Heart left ventricle (tissue), 16 donors: ENCODE data around the gene ZNF497. TPM values are rescaled to one million over a fixed set of nuclear protein-coding genes. Genes with fewer than 3 reads are reported as not detected.

Source experiments
- ATAC-seq, 4 donors: fragments of 200-7000 bp; cut with Tn5 transposase; one replicate each; pipeline ENCODE4 v1.9.1; 2020 to 2022; ENCODE audit warnings: moderate library complexity in 4 of 4, mild to moderate bottlenecking in 3 of 4, moderate number of reproducible peaks in 1 of 4
- DNase-seq, 5 donors: peaks; one replicate each; pipeline ENCODE4 v3.0.0-alpha.2; 2020
- H3K27ac ChIP-seq, 12 donors: fragments of 200-600 bp; sonication (generic) in 4 of 12; one replicate each; pipeline versions ENCODE4 v1.5.0 to v1.8.0; 2016 to 2022; ENCODE audit warnings: mild to moderate bottlenecking in 2 of 12
- H3K27me3 ChIP-seq, 9 donors: fragments of 200-600 bp; sonication (generic) in 2 of 9; one replicate each; pipeline versions ENCODE4 v1.5.1 to v1.8.0; 2016 to 2022; ENCODE audit warnings: mild to moderate bottlenecking in 3 of 9
- H3K36me3 ChIP-seq, 9 donors: fragments of 200-600 bp; sonication (generic) in 2 of 9; one replicate each; pipeline versions ENCODE4 v1.5.0 to v1.8.0; 2018 to 2022; ENCODE audit warnings: mild to moderate bottlenecking in 2 of 9
- H3K4me1 ChIP-seq, 12 donors: fragments of 200-600 bp; sonication (generic) in 4 of 12; one replicate each; pipeline versions ENCODE4 v1.5.0 to v1.8.0; 2016 to 2022; ENCODE audit warnings: mild to moderate bottlenecking in 3 of 12
- H3K4me3 ChIP-seq, 12 donors: fragments of 200-600 bp; sonication (generic) in 4 of 12; one replicate each; pipeline versions ENCODE4 v1.5.0 to v1.8.0; 2017 to 2022; ENCODE audit warnings: mild to moderate bottlenecking in 9 of 12, moderate library complexity in 4 of 12
- H3K9me3 ChIP-seq, 12 donors: fragments of 200-600 bp; sonication (generic) in 4 of 12; one replicate each; pipeline versions ENCODE4 v1.5.0 to v1.8.0; 2016 to 2022; ENCODE audit warnings: mild to moderate bottlenecking in 1 of 12
- CTCF ChIP-seq, 12 donors: fragments of 200-600 bp; sonication (generic) in 4 of 12; IDR thresholded peaks; one replicate each; pipeline versions ENCODE4 v1.5.0 to v1.8.0; 2018 to 2022; ENCODE audit warnings: antibody characterized with exemption in 12 of 12, mild to moderate bottlenecking in 5 of 12
- POLR2A ChIP-seq, 2 donors: fragments of 450-650 bp; IDR thresholded peaks; one replicate each; pipeline ENCODE4 v1.6.1; 2017; ENCODE audit warnings: antibody characterized with exemption in 2 of 2, mild to moderate bottlenecking in 2 of 2, moderate library complexity in 2 of 2
- WGBS, 4 donors: extraction: QIAGEN DNeasy Blood & Tissue Kit in 2 of 4; methylation state at CpG; one replicate each; pipeline versions ENCODE4 v1.1.5 to v1.1.7; 2013 to 2018; 5-methylcytosine and 5-hydroxymethylcytosine counted together
- intact Hi-C, 10 donors: fragments of 100-400 bp; cut with DNase I; formaldehyde crosslinking; loops; one replicate each; pipeline versions ENCODE4 v1.11.1 to v1.14.2; 2022
- polyA plus RNA-seq, 2 donors: library from polyadenylated mRNA; stranded (reverse); fragments of 200-250 nt; gene quantifications; one replicate each; pipeline ENCODE4 v1.2.3, GENCODE V29; 2013
- total RNA-seq, 9 donors: library from RNA; depleted of rRNA in 2 of 9; stranded (reverse); fragments of >200 nt in 2 of 9; fragmentation: NEBNext Ultra II Directional in 3 of 9; extraction: Animal tissue kit (Norgen Biotek cat#: 25700) in 3 of 9; gene quantifications; one replicate each; pipeline versions ENCODE4 v1.1.0 to v1.2.4, GENCODE V29; 2016 to 2023
- donor health status: ischemic (EF 13 %, LVEDD 7.1; RV severe dilation, severe dysfunction).
- donor health status: healthy with polysubstance abuse.
- donor health status: DM: no; HTN: yes; CAD: no.
- donor health status: DM: no; HTN: no; CAD: no.
- donor health status: ischemic (EF 25% LVEDD 6.9; RV normal size, moderate dysfunction).
- donor health status: ischemic (EF 25% LVEDD 5.7; RV mildly dilated, moderate dysfunction).
- donor health status: healthy.
- donor health status: DM: yes; HTN: yes; CAD: no.
- donor health status: ischemic (EF 35%, LVEDD 5.7; RV mildly dilated, moderate dysfunction).
- donor health status: nonischemic (EF 11% LVEDD 7.7; RV severe dilation, severe dysfunction).
- donor health status: DM: yes; HTN: yes; CAD: no.
- donor health status: PGD.
- donor health status: ischemic (EF 29% LVEDD 5.4; RV normal size, mild dysfunction).
- donor health status: nonischemic (EF 23%, LVEDD 6.1; RV moderate dilation, normal function).

Gene ZNF497
- total and polyA plus RNA-seq, 11 donors = 0.08 to 1.1 (median 0.30) TPM

- intact Hi-C loops = no loop called here
- 93 to 100% (median 96%) methylated on average over 1 of the region's 1 CpG for WGBS, 4 donors
- TF ChIP-seq CTCF (IDR thresholded peaks at IDR 0.05) (no peak), POLR2A (IDR thresholded peaks at IDR 0.05) (no peak)
Observed at GRCh38 chr19:58332697-58333096, 29.9 kb downstream of the ZNF497 start.

GRCh38 chr19:58330458-58330857 is 32.1 kb downstream of the ZNF497 start:
- intact Hi-C loops = no loop called here
- Histone ChIP-seq H3K27me3 (no peaks in the 10 kb centered on the region), H3K9me3 (no peaks in the 10 kb centered on the region), H3K27ac (no peak overlapping the region), H3K4me1 (peaks cover 5 to 35% (median 17%) of the 10 kb centered on the region in 12 donors), H3K4me3 (no peak overlapping the region), H3K36me3 (peaks cover 0 to 12% (median 8%) of the 10 kb centered on the region in 9 donors)
- no peak for TF ChIP-seq CTCF (IDR thresholded peaks at IDR 0.05)
- TF ChIP-seq POLR2A (IDR thresholded peaks at IDR 0.05) = peak in 1 of 2 donors; percentile 11
- ATAC-seq = no peak
- no peak for DNase-seq
- 54 to 76% (median 72%) methylated on average over 4 of the region's 4 CpGs for WGBS, 4 donors

More at GRCh38 chr19:58332697-58333096, 29.9 kb downstream of the ZNF497 start:
- Histone ChIP-seq H3K27me3 (no peaks in the 10 kb centered on the region), H3K36me3 (peaks cover 0 to 24% (median 16%) of the 10 kb centered on the region in 9 donors), H3K4me1 (peaks cover 3 to 23% (median 7%) of the 10 kb centered on the region in 12 donors), H3K4me3 (no peak overlapping the region), H3K27ac (no peak overlapping the region), H3K9me3 (no peaks in the 10 kb centered on the region)
- no peak for DNase-seq
- ATAC-seq = no peak

- Histone ChIP-seq H3K4me1 (peaks cover 5 to 38% (median 17%) of the 10 kb centered on the region in 12 donors), H3K27me3 (no peaks in the 10 kb centered on the region), H3K4me3 (no peak overlapping the region), H3K36me3 (no peaks in the 10 kb centered on the region), H3K27ac (no peak overlapping the region), H3K9me3 (no peaks in the 10 kb centered on the region)
- TF ChIP-seq CTCF (IDR thresholded peaks at IDR 0.05) = no peak
- no peak for TF ChIP-seq POLR2A (IDR thresholded peaks at IDR 0.05)
- no peak for DNase-seq
- ATAC-seq = no peak
- 56 to 69% (median 61%) methylated on average over 10 of the region's 10 CpGs for WGBS, 4 donors
- intact Hi-C loops = loop anchor here in 5 of 10 donors (2.0 to 5.0 kb wide), 3 partner anchors 33 to 53 kb away; partner anchors contain the start of genes ZNF497 (in 4 of the 5) and ZNF837 (in 1 of the 5)
Observed at GRCh38 chr19:58328999-58329398, 33.6 kb downstream of the ZNF497 start.

GRCh38 chr19:58326914-58327726 is 35.4 kb downstream of the ZNF497 start, which contains the start of gene ZSCAN22:
ZSCAN22 (plus strand) TSS chr19:58326994; CDS start chr19:58334803, 7,809 bp downstream.
- DNase-seq (peak; percentile 97 to 99 (median 98)), ATAC-seq (peak; percentile 97 to 98 (median 98))
- 0 to 1% (median 1%) methylated on average over 35 to 62 of the region's 62 CpGs for WGBS, 4 donors
- Histone ChIP-seq H3K27me3 (no peaks in the 10 kb centered on the region), H3K4me3 (peak within 1 kb of the TSS; percentile 44 to 98 (median 82)), H3K9me3 (no peaks in the 10 kb centered on the region), H3K36me3 (peaks cover 0 to 3% (median 0%) of the 10 kb centered on the region in 9 donors), H3K4me1 (peaks cover 5 to 38% (median 17%) of the 10 kb centered on the region in 12 donors), H3K27ac (peak within 1 kb of the TSS; percentile 81 to 99 (median 96))
- peak in 1 of 12 donors; percentile 8 for TF ChIP-seq CTCF (IDR thresholded peaks at IDR 0.05)
- TF ChIP-seq POLR2A (IDR thresholded peaks at IDR 0.05) = peak in 1 of 2 donors; percentile 54
- intact Hi-C loops = loop anchor here in 5 of 10 donors (1.0 to 5.0 kb wide), 5 partner anchors 35 to 60 kb away; partner anchors contain the start of genes ZNF497 (in 3 of the 5), ZNF837 (in 2 of the 5) and RPS5 (in 1 of the 5)
